GM19438 (cell line): ENCODE data around the gene GPR25.
"Not testable (repeated sequence)": the region's sequence is repeated elsewhere in the genome, so short reads cannot be mapped to it uniquely, and the experiment has no call there.

Experiments
- ATAC-seq: cut with Tn5 transposase; IDR thresholded peaks from one replicate; pipeline ENCODE4 v1.9.1; 2021; ENCODE audit warnings: low read depth; ENCODE audit not compliant: unreplicated experiment

Gene GPR25

DNA sequence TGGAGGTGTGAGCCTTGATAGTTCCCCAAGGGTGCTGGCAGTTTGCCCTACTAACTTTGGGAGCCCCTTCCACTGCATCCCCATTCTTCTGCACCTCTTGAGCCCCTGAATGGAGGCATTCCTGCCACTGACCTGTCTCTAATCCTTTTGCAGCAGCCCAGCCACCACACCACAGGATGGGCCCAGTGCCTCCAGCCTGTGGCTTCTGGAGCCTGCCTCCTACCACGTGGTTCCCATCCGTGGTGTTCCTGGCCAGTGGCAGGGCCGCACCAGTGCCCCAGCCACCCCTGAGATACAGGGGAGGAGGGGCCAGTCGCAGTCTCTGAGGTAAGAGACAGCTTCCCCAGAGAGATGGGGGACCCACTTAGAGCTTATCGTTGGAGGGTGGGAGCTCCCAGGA lies 36.3 kb downstream of the GPR25 start:
- peak; percentile 41 for ATAC-seq

DNA sequence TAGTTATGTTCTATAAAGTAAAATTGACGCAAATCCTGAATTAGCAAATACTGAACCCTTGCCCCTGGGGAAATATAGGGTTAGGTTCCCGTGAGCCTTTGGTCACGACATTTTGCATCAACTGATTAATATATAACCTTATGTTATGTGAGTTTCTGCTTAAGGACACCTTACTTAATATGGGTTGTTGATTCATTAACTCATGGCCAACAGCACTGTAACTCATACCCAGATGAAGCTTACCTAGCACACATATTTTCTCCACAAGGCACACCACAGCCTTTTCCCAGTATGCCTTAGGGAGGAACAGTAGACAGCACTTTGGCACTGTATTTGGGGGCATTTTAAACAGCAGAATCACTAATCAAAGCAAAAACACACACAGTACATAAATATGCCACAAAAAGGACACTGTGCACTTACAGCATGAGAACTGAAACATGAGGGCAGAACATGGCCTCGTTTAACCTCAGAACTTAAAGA lies 37.0 kb downstream of the GPR25 start:
- ATAC-seq = peak; percentile 57

DNA sequence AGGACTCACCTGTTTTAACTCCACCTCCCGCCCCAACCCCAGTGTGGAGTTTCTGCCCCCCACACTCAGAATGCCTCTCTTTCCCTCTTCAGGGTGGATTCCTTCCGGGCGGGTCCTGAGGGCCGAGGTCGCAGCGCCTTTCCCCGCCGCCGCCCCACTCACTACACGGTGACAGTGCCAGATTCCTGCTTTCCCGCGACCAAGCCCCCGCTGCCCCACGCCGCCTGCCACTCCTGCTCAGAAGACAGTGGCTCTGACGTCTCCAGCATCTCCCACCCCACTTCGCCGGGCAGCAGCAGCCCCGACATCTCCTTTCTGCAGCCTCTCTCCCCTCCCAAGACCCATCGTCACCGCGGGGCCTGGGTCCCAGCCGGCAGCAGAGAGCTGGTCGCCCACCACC lies 38.6 kb downstream of the GPR25 start:
- ATAC-seq = no peak

DNA sequence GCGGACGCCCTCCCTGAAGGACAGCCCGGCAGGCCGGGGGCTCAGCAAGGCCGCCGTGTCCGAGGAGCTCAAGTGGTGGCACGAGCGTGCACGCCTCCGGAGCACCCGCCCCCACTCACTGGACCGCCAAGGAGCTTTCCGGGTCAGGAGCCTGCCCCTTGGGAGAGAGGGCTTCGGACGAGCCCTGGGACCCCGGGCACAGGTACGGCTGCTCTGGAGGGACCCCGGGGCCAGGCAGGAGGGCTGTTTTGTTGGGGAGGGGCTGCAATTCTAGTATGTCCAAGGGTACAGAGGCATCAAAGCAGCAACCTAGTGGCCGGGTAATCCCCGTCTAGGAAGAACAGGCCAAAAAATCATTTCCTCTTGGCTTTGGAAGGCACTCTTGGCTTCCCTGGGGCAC lies 39.2 kb downstream of the GPR25 start:
- ATAC-seq = not testable (repeated sequence)

DNA sequence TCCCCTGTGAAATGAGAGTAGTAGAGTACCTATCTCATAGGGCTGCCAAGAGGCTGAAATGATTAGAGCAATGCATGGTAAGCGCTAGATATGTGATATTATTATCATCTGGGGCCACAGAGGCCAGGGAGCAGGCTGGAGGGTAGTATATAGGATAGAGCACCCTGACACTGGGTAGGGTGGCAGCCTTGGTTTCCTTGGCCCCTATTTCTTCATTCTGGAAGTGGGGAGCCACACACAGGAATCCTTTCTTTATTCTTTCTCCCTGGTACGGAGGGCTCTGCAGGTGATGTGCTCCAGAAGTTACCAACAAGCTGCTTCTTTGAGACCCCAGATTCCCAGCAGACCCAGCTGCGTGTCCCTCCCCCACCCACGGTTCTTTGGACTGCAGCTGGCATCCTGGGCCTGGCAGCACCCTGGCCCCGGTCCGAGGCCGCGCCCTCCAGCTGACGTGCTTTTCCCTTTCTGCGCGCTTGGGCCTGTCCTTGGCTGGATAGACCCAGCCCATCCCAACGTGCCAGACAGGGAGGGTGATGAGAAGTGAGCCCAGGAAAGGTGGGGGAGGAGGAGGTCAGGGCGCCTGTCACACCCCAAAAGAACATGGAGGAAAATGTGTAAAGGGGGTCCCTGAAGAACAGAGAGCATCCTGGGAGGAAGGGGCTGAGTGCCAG lies 40.1 kb downstream of the GPR25 start:
- ATAC-seq = no peak

DNA sequence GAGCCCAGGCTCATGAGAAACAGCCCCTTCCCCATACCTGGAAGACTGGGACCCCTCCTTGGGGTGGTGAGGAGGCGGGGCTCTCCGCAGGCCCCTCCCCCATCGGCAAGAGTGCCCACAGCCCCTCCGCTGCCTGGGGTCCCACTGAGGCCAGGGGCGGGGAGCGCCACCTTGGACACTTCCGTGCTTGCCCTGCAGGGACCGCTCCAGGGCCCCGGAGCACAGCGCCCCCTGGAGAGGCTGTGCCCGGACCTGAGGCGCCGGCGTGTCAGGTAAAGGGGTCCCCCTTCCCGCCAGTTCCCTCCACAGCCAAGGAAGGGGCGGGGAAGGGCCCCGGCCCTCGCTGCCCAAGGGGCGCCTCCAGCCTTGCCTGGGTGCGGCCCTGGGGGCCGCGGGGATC lies 43.4 kb downstream of the GPR25 start:
- ATAC-seq = no peak

DNA sequence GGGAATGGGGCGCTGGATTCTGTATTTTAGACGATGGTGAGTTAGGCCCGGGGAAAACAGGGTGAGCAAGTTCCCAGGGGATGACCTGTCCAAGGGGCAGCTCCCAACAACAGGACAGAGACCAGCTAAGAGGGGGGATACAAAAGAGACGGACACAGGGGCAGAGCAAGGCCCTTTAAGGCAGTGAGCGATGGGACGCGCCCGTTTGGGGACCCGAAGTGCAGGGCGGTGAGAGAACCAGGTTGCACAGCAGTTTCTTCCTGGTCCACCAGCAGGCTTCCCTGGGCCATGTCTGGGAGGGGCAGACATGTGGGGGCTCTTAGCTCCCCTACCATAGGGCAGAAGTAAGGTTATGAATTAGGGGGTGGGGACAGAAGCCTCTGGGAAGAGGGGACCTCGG lies 43.9 kb downstream of the GPR25 start:
- ATAC-seq = no peak

DNA sequence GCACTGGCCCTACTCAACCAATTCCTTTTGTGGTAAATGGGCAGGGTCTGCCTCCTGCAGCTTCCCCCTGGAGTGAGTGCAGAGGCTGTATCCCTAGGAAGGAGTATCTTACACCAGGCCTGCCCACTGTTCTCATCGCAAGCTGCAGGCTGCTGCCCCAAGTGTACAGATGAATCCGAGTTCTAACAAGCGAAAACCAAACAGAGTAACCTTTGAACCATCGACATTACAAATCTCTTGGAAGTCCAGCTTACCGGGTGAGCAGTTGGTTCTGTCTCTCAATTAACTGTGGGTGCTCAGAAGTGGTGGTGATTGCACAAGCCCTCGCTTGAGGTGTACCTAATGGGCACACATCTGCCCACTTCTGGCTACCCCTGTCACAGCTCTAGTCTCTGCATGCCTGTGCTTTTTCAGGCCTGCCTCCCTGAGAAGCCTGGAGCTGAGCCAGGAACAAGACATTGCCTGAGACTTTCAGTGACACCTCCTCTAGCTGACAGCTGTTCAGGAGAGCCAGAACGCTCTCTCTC lies 44.6 kb downstream of the GPR25 start:
- ATAC-seq = no peak

DNA sequence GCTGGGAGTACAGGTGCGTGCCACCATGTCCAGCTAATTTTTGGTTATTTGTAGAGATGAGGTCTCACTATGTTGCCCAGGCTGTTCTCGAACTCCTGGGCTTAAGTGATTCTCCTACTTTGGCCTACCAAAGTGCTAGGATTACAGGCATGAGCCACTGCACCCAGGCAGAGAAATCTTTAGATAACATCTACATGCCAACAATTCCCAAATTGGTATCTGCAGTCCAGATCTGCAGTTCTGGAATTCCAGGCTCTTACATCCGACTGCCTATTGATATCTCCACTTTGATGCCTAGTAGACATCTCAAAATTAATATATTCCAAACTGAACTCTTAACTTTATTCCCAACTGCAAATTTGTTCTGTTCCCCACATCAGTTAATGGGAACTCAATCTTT lies 45.2 kb downstream of the GPR25 start:
- ATAC-seq = no peak

DNA sequence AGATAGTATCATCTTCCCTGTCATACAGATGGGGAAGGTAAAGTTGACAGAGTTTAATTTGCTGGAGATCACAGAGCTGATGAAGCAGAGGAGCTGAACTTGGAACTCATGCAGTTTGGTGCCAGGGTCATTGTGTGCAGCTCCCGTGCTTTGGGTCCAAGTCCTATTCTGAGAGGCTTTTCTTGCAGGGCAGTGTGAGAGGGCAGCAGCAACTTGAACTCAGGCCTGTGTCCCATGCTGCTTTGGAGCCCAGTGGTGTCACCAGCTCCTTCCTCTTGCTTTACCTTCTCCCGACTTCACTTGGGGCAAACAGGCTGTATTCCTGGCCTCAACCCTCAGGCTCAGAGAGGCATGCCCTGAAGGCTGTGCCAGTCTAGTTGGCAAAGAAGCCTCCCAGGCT lies 46.6 kb downstream of the GPR25 start:
- no peak for ATAC-seq

DNA sequence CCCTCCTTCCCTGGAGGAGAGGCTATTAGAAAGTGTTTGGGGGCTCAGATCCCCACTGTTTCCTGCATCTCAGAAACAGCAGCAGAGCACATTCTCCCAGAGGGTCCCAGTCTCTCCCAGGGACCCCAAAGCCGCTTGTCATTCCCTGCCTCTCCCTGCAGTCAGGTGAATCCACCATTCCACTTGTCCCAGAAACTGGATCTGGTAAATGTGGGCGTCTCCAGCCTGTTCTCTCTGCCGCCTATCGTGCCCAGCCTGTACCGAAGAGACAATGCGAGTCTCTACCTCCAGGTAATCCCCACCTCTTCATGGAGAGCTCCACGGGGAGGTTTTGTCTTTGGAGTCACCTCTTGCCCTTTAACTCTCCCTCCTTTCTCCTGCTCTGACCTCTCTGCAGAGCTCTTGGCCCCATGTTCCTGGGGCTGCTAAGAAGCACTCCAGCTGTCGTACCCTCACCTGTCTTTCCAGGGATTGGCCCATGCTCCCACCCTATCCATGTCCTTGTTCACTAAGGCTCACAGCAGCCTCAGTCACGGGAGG lies 48.9 kb downstream of the GPR25 start:
- ATAC-seq = no peak

DNA sequence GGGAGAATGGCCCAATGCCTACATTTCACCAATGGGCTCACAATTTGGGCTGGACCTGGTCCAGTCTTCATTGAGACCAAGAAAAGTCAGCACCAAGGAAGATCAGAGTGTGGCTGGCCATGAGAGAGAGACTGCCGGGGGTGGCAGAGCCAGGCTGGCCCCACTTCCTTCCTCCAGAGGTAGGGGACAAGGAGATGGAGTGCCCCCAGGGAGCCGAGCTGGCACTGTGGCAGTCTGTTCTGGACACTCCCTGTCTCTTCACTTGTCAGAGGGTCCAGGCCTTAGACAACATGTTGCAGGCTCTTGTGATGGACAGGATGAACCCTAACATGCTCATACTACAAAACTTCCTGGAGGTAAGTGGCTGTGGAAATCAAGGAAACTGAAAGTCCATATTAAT lies 49.6 kb downstream of the GPR25 start:
- no peak for ATAC-seq

DNA sequence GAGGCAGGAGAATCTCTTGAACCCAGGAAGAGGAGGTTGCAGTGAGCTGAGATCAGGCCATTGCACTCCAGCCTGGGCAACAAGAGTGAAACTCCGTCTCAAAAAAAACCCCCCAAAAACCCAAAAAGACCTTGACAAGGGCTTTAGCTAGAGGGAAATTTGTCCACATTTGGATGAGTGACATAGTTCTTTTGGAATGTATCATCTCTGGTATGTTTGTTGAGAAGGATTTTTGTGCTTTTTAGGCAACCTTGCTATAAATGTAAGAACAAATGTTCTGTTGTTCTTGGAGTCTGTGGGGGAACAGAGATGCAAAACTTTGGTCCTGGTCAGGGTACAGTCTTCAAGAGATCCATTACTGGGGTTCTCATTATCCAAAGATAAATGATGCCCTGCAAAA lies 50.8 kb downstream of the GPR25 start:
- no peak for ATAC-seq
